Activated CD4-positive, alpha-beta memory T cell treated with anti-CD3 and anti-CD28 coated beads, Interleukin-2, amount 10 ng/mL, durations not matched to agents 7 days and 5 days (primary cell): ENCODE measurements around the gene ATP8A1. TPM values are rescaled to one million over a fixed set of nuclear protein-coding genes. Genes with fewer than 3 reads are reported as not detected.

ENCODE experiments used
- CTCF ChIA-PET: fragments of 350-600 bp; sonication (Branson Sonifier 250); formaldehyde crosslinking; loops from one replicate; lab custom pipeline; 2021; ENCODE audit warnings: antibody characterized with exemption, inconsistent platforms; lab: Charles Lee
- POLR2A ChIA-PET: fragments of 350-600 bp; sonication (Branson Sonifier 250); formaldehyde crosslinking; loops from one replicate; lab custom pipeline; 2021; ENCODE audit warnings: antibody characterized with exemption; lab: Charles Lee
- DNase-seq: peaks from one replicate; pipeline ENCODE4 v3.0.0-alpha.2; 2020
- H3K27ac Mint-ChIP-seq: one replicate; pipeline ENCODE4 v1.8.0; 2021; ENCODE audit warnings: mild to moderate bottlenecking, mixed read lengths
- H3K27me3 Mint-ChIP-seq: one replicate; pipeline ENCODE4 v1.8.0; 2021; ENCODE audit warnings: mixed read lengths
- H3K36me3 Mint-ChIP-seq: one replicate; pipeline ENCODE4 v1.8.0; 2021; ENCODE audit warnings: low read depth, mixed read lengths
- H3K4me1 Mint-ChIP-seq: one replicate; pipeline ENCODE4 v1.8.0; 2021; ENCODE audit warnings: mixed read lengths
- H3K4me3 Mint-ChIP-seq: one replicate; pipeline ENCODE4 v1.8.0; 2021; ENCODE audit warnings: mild to moderate bottlenecking, mixed read lengths
- H3K9me3 Mint-ChIP-seq: one replicate; pipeline ENCODE4 v1.8.0; 2021; ENCODE audit warnings: mixed read lengths
- total RNA-seq, 2 experiments: library from RNA; stranded (reverse); gene quantifications; one replicate each; pipeline ENCODE4 v1.2.3, GENCODE V29; 2021

Gene ATP8A1
- total RNA-seq, 2 experiments from 2014 or later: 18.7 to 19.8 TPM

GRCh38 chr4:42549896-42550295 lies 107.0 kb downstream of the ATP8A1 start:
- Mint-ChIP-seq H3K27me3 (no peaks in the 10 kb centered on the region), H3K36me3 (peaks cover 3% of the 10 kb centered on the region), H3K4me3 (no peak overlapping the region), H3K9me3 (no peaks in the 10 kb centered on the region), H3K27ac (no peak overlapping the region), H3K4me1 (no peaks in the 10 kb centered on the region)
- ChIA-PET CTCF (no interaction called here), POLR2A (no interaction called here)
- DNase-seq: no peak

DNA sequence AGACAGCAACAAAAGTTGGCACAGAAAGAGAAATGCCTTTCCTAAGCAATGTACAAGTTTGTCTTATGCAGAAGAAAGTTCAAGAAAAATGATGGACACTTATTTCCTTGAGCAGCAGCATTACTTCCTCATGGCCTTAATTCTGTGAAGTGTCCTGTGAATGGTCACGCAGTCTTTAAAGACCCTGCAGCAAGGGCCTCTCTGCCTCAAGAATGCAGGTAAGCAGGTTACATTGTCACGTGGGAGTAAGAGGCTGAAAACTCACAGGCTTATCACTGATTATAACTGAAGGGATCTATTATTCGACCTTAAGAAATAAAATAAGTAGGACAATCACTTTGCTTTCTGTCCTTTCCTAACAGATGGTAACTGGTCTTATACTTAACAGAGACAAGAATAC lies 109.1 kb downstream of the ATP8A1 start:
- Mint-ChIP-seq H3K9me3 (no peaks in the 10 kb centered on the region), H3K4me3 (no peak overlapping the region), H3K27ac (no peak overlapping the region), H3K36me3 (peaks cover 5% of the 10 kb centered on the region), H3K27me3 (no peaks in the 10 kb centered on the region), H3K4me1 (no peaks in the 10 kb centered on the region)
- ChIA-PET POLR2A (no interaction called here), CTCF (no interaction called here)
- DNase-seq: no peak

DNA sequence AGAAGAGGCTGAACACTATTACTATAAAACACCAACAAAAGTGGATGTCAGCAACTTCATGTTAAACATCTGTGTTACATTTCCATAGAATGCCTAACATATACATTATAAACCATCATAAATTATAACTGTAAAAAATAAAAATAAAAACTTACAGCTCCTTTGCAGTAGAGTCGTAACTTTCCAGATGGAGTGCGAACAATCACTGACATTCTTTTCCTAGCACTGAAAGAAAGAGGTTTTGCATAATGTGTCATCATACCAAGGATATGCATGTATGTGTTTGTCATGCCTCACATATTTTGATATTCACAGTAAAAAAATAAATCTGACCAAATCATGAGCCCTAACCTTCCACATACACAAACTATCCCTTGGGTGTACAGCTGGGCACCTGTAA lies 113.1 kb downstream of the ATP8A1 start:
- no peak for DNase-seq
- Mint-ChIP-seq H3K27me3 (no peaks in the 10 kb centered on the region), H3K27ac (no peak overlapping the region), H3K4me3 (no peak overlapping the region), H3K4me1 (no peaks in the 10 kb centered on the region), H3K36me3 (peaks cover 5% of the 10 kb centered on the region), H3K9me3 (no peaks in the 10 kb centered on the region)
- ChIA-PET POLR2A (no interaction called here), CTCF (no interaction called here)

DNA sequence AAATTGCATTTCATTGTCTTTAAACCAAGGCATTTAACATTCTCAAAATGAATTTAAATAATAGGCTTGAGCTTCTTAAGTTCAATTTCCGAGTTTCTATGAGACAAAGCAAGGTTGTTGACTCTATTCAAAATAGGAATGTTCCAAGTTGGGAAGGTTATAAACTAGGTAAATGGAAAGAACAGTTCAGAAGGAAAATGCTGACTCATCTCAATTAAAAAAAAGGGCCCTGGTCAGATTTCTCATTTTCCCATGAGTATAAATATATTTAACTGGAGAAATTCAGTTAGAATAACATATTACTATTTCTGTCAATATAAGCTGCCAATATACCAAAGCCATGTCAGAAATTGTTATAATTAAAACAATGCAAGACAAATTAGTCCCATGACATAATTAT lies 113.8 kb downstream of the ATP8A1 start:
- H3K27me3 Mint-ChIP-seq: no peaks in the 10 kb centered on the region
- POLR2A ChIA-PET: no interaction called here
- H3K4me1 Mint-ChIP-seq: no peaks in the 10 kb centered on the region
- no peak overlapping the region for H3K27ac Mint-ChIP-seq
- no peak overlapping the region for H3K4me3 Mint-ChIP-seq
- CTCF ChIA-PET: no interaction called here
- H3K36me3 Mint-ChIP-seq: peaks cover 5% of the 10 kb centered on the region
- DNase-seq: no peak
- H3K9me3 Mint-ChIP-seq: no peaks in the 10 kb centered on the region

GRCh38 chr4:42541647-42542046 lies 115.3 kb downstream of the ATP8A1 start:
- no peak overlapping the region for H3K27ac Mint-ChIP-seq
- no peaks in the 10 kb centered on the region for H3K9me3 Mint-ChIP-seq
- peaks cover 9% of the 10 kb centered on the region for H3K36me3 Mint-ChIP-seq
- no peak for DNase-seq
- ChIA-PET POLR2A (no interaction called here), CTCF (no interaction called here)
- no peak overlapping the region for H3K4me3 Mint-ChIP-seq
- H3K4me1 Mint-ChIP-seq: peaks cover 6% of the 10 kb centered on the region
- no peaks in the 10 kb centered on the region for H3K27me3 Mint-ChIP-seq

DNA sequence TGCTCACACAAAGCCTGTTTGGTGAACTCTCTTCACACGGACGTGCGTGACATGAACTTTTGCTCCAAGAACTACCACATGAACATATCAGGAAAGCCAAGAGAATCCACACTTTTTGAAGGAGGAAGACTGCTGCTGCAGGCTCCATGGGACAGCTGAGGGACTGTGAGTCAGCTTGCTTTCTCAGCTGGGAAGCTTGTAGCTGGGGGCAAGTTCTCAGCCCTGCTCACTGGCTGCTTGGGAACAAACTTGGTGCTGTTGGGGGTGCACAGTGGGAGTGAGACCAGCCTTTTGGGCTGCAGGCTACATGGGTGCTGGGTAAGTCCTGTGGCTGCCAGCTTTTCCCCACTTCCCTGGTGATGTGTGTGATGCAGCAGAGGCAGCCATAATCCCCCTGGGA lies 123.9 kb downstream of the ATP8A1 start:
- DNase-seq: no peak
- no peaks in the 10 kb centered on the region for H3K9me3 Mint-ChIP-seq
- POLR2A ChIA-PET: no interaction called here
- H3K27me3 Mint-ChIP-seq: no peaks in the 10 kb centered on the region
- no peak overlapping the region for H3K4me3 Mint-ChIP-seq
- H3K4me1 Mint-ChIP-seq: peaks cover 6% of the 10 kb centered on the region
- no peak overlapping the region for H3K27ac Mint-ChIP-seq
- peaks cover 20% of the 10 kb centered on the region for H3K36me3 Mint-ChIP-seq
- CTCF ChIA-PET: no interaction called here

GRCh38 chr4:42531341-42532030 lies 125.4 kb downstream of the ATP8A1 start:
- H3K27me3 Mint-ChIP-seq: no peaks in the 10 kb centered on the region
- no peak overlapping the region for H3K27ac Mint-ChIP-seq
- H3K9me3 Mint-ChIP-seq: no peaks in the 10 kb centered on the region
- H3K36me3 Mint-ChIP-seq: peaks cover 16% of the 10 kb centered on the region
- ChIA-PET POLR2A (no interaction called here), CTCF (no interaction called here)
- H3K4me3 Mint-ChIP-seq: no peak overlapping the region
- DNase-seq: no peak
- H3K4me1 Mint-ChIP-seq: no peaks in the 10 kb centered on the region

GRCh38 chr4:42523066-42523718 lies 133.7 kb downstream of the ATP8A1 start:
- no peaks in the 10 kb centered on the region for H3K9me3 Mint-ChIP-seq
- H3K27ac Mint-ChIP-seq: no peak overlapping the region
- ChIA-PET CTCF (interaction anchor here (0.5 to 3.3 kb wide), 2 partner anchors 152 to 294 kb away, joined by 3 to 12 read pairs; no protein-coding TSS in a partner anchor), POLR2A (no interaction called here)
- H3K36me3 Mint-ChIP-seq: no peaks in the 10 kb centered on the region
- DNase-seq: no peak
- no peak overlapping the region for H3K4me3 Mint-ChIP-seq
- H3K4me1 Mint-ChIP-seq: no peaks in the 10 kb centered on the region
- no peaks in the 10 kb centered on the region for H3K27me3 Mint-ChIP-seq

GRCh38 chr4:42519803-42520417 lies 137.0 kb downstream of the ATP8A1 start:
- no peaks in the 10 kb centered on the region for H3K4me1 Mint-ChIP-seq
- H3K27ac Mint-ChIP-seq: no peak overlapping the region
- H3K27me3 Mint-ChIP-seq: no peaks in the 10 kb centered on the region
- H3K4me3 Mint-ChIP-seq: no peak overlapping the region
- ChIA-PET CTCF (interaction anchor here (0.6 to 6.2 kb wide), 17 partner anchors 10 to 530 kb away, joined by 3 to 70 read pairs (median 3); partner anchors contain the start of genes SHISA3 and SLC30A9), POLR2A (no interaction called here)
- H3K36me3 Mint-ChIP-seq: no peaks in the 10 kb centered on the region
- peak; percentile 37 for DNase-seq
- H3K9me3 Mint-ChIP-seq: no peaks in the 10 kb centered on the region

DNA sequence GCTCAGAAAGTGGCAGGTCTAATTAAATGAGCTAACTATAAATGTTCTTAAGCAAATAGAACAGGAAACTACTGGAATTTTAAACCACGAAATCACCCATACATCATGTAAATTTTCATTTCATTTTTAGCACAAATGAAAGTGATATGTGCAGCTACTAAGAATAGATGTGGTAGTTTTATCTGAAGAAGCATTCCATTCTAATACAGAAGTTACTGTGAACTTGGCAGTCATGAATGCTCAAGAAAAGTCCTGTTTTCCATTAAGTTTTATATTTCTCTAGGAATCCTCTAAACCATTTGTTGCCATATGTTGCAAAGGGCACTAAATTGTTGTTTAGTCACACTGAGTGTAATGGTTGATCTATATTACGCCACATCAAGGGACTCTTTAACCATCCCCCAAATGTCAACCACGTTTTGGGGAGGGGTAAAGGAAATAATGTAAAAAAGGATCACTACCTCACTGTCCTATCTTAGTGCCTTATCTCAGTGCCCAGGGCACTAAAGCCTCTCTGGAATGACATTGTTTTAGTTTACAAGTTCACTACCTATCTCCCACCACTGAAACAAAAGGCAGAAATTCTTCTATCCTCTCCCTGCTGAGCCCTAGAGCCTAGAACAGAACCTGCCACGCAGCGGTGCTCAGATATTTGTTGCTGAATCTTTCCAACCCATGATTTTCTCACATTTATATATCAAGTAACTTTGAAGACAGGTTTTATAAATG lies 141.6 kb downstream of the ATP8A1 start:
- Mint-ChIP-seq H3K4me1 (no peaks in the 10 kb centered on the region), H3K27ac (no peak overlapping the region), H3K27me3 (no peaks in the 10 kb centered on the region), H3K4me3 (no peak overlapping the region), H3K36me3 (no peaks in the 10 kb centered on the region), H3K9me3 (no peaks in the 10 kb centered on the region)
- ChIA-PET CTCF (no interaction called here), POLR2A (no interaction called here)
- DNase-seq: no peak

- Mint-ChIP-seq H3K4me1 (no peaks in the 10 kb centered on the region), H3K9me3 (no peaks in the 10 kb centered on the region), H3K27me3 (no peaks in the 10 kb centered on the region), H3K36me3 (no peaks in the 10 kb centered on the region), H3K4me3 (no peak overlapping the region), H3K27ac (no peak overlapping the region)
- ChIA-PET POLR2A (no interaction called here), CTCF (no interaction called here)
- DNase-seq: no peak
Measured at GRCh38 chr4:42513748-42514492, 143.0 kb downstream of the ATP8A1 start.

GRCh38 chr4:42512226-42512625 lies 144.7 kb downstream of the ATP8A1 start:
- peaks cover 2% of the 10 kb centered on the region for H3K36me3 Mint-ChIP-seq
- ChIA-PET POLR2A (no interaction called here), CTCF (no interaction called here)
- no peak overlapping the region for H3K4me3 Mint-ChIP-seq
- DNase-seq: no peak
- H3K9me3 Mint-ChIP-seq: no peaks in the 10 kb centered on the region
- no peaks in the 10 kb centered on the region for H3K27me3 Mint-ChIP-seq
- no peaks in the 10 kb centered on the region for H3K4me1 Mint-ChIP-seq
- no peak overlapping the region for H3K27ac Mint-ChIP-seq
